Erythroblast (primary cell): ENCODE data around the gene SIX1.

Experiments used
- GATA1 ChIP-seq: IDR thresholded peaks from 2 replicates; pipeline ENCODE4 v1.6.1; 2011; ENCODE audit warnings: low read depth, mild to moderate bottlenecking, control low read depth, low read length, moderate library complexity
- POLR2A ChIP-seq: IDR thresholded peaks from 2 replicates; pipeline ENCODE4 v1.6.1; 2011; ENCODE audit warnings: mild to moderate bottlenecking, low read length

- TF ChIP-seq POLR2A (no peak), GATA1 (no peak)
These were observed 16.5 kb downstream of the SIX1 start for GRCh38 chr14:60632777-60633176.
